K562 (cell line): ENCODE data around the gene FOXO3. TPM values are rescaled to one million over a fixed set of nuclear protein-coding genes. Genes with fewer than 3 reads are reported as not detected.
A peak's percentile ranks its signal among the peaks of the same experiment; 100 is the strongest.

Experiments used
- MBD1 ChIP-seq: fragments of 250-450 bp; sonication (Bioruptor Pico); IDR thresholded peaks from 2 replicates; pipeline ENCODE4 v1.8.0; 2022; ENCODE audit warnings: inconsistent platforms
- PBX2 ChIP-seq, 2 experiments: IDR thresholded peaks in 1 of 2; conservative IDR thresholded peaks in 1 of 2; 2 replicates each; pipeline ENCODE4 v1.6.1; 2016; ENCODE audit warnings: low read depth in 2 of 2, mild to moderate bottlenecking in 1 of 2, missing compliant biosample characterization in 1 of 2, missing genetic modification characterization in 1 of 2, moderate library complexity in 1 of 2
- STAT6 ChIP-seq: sonication (generic); formaldehyde crosslinking; IDR thresholded peaks from 2 replicates; pipeline ENCODE4 v1.8.1; 2023; ENCODE audit warnings: mild to moderate bottlenecking, missing genetic modification reagents
- polyA plus RNA-seq, 8 experiments: library from polyadenylated mRNA; depleted of rRNA in 4 of 8; stranded (reverse) in 5 of 8; unstranded in 3 of 8; fragments of >200 nt; fragmentation: Nextera tagmentation in 2 of 8; fragmentation: Illumina TruSeq in 1 of 8; extraction: Ambion mirVana in 2 of 8; extraction: Trizol in 1 of 8; gene quantifications; 2 replicates each; pipeline versions ENCODE4 v1.2.1 to v1.2.3, GENCODE V29; 2011 to 2014; ENCODE audit warnings: inconsistent platforms in 1 of 8, missing spikeins in 1 of 8
- total RNA-seq, 7 experiments: library from RNA; depleted of rRNA in 6 of 7; stranded (reverse); fragments of >200 nt in 6 of 7; fragmentation: Illumina TruSeq in 2 of 7; extraction: Trizol in 2 of 7; gene quantifications; 2 replicates each; pipeline versions ENCODE4 v1.2.1 to v1.2.3, GENCODE V29; 2011 to 2021; ENCODE audit warnings: low replicate concordance in 1 of 7

The FOXO3 gene
- total and polyA plus RNA-seq, 9 of the 15 experiments (the other 6 are each of a cell fraction or from before 2014, with no cell fraction given) = 3.0 to 14.6 (median 6.0) TPM

- TF ChIP-seq PBX2 (CRISPR knock-in tag; IDR thresholded peaks at IDR 0.05; ENCODE audit: low read depth) (no peak), PBX2 (tag; conservative IDR thresholded peaks at IDR 0.05; ENCODE audit: low read depth) (peak; percentile 39; the same call in 1 of the 2 replicates), STAT6 (no peak), MBD1 (CRISPR knock-in tag) (no peak)
These were observed 16.0 kb downstream of the FOXO3 start (continued) for GRCh38 chr6:108576709-108577108.
